GM18505 (cell line): ENCODE results near the gene WNT6.

Experiments used
- ATAC-seq: cut with Tn5 transposase; IDR thresholded peaks from one replicate; pipeline ENCODE4 v1.9.1; 2021; ENCODE audit not compliant: unreplicated experiment
- POLR2A ChIP-seq: IDR thresholded peaks from 4 replicates; pipeline ENCODE4 v1.6.1; 2011; ENCODE audit warnings: borderline replicate concordance; ENCODE audit not compliant: insufficient read depth, insufficient read length; ENCODE audit errors: extremely low read depth

Gene WNT6

GRCh38 chr2:218859556-218859987 lies at the start of gene WNT6:
WNT6 (plus strand) TSS chr2:218859805; CDS start chr2:218860038, 233 bp downstream.
- no peak for ATAC-seq
- no peak for TF ChIP-seq POLR2A

GRCh38 chr2:218810256-218810655 lies 49.3 kb upstream of the WNT6 start:
- no peak for TF ChIP-seq POLR2A
- no peak for ATAC-seq

- TF ChIP-seq POLR2A: no peak
- no peak for ATAC-seq
Observed at GRCh38 chr2:218811382-218811781, 48.2 kb upstream of the WNT6 start.

- TF ChIP-seq POLR2A: no peak
- ATAC-seq: no peak
Observed at GRCh38 chr2:218812096-218812815, 47.3 kb upstream of the WNT6 start.

DNA sequence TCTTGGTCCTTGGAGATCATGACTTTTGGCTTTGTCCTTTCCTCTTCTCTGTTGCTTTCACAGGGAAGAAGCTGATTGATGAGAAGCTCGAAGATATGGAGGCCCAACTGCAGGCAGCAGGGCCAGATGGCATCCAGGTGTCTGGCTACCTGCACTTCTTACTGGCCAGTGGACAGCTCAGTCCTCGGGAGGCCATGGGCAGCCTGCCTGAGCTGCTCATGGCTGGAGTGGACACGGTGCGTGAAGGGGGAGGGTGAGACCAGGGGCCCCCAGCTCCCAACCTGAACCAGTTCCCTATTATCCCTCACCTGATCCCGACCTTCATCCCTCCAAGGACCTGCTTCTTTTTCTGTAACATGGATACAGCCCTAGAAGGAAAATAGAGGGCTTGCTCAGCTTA lies 46.7 kb upstream of the WNT6 start:
- TF ChIP-seq POLR2A: no peak
- ATAC-seq: no peak

DNA sequence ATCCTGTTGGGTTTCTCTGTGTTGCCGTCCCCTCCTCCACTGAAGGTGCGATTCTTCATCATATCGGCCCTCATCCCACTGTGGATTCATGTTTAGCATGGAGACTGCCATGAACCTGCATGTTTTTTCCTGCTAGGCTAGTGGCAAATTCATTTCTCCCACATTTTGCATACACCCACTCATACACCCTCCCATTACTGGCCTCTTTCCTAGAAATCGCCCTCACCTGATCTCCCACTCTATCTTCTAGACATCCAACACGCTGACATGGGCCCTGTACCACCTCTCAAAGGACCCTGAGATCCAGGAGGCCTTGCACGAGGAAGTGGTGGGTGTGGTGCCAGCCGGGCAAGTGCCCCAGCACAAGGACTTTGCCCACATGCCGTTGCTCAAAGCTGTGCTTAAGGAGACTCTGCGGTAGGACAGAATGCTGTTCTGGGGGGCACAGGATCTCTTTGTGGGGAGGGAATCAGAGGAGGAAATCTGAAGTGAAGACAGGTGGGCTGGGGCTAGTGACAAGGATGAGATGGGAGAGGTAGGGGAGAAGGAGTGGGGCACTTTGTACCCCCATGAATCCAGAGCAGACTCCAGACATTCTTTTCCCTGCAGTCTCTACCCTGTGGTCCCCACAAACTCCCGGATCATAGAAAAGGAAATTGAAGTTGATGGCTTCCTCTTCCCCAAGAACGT lies 45.7 kb upstream of the WNT6 start:
- ATAC-seq: no peak

GRCh38 chr2:218814540-218815243 lies 44.9 kb upstream of the WNT6 start:
- no peak for TF ChIP-seq POLR2A
- no peak for ATAC-seq

More for the DNA sequence above, 45.7 kb upstream of the WNT6 start:
- TF ChIP-seq POLR2A: no peak

DNA sequence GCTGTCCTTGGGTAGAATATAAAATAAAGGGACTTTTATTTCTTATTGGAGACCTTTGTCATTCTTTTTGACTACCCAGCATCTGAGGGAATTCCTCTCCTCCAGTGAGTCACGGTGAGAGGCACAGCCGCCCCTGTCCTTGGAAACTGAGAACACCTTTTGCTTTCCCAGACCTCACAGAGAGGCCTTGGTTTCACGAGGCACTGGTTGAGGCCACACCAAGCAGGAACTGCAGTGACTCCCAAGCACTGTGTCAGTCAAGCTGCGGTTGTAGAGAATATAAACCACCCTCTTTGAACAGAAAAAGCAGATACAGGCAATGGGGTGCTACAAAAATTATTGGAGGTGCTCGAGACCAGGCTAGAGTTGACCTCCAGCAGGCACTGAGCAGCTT lies 44.4 kb upstream of the WNT6 start:
- ATAC-seq: no peak
- TF ChIP-seq POLR2A: no peak

GRCh38 chr2:218815649-218816048 lies 44.0 kb upstream of the WNT6 start:
- ATAC-seq: no peak
- TF ChIP-seq POLR2A: no peak

- TF ChIP-seq POLR2A: no peak
- no peak for ATAC-seq
Observed at GRCh38 chr2:218816561-218817011, 43.0 kb upstream of the WNT6 start.

DNA sequence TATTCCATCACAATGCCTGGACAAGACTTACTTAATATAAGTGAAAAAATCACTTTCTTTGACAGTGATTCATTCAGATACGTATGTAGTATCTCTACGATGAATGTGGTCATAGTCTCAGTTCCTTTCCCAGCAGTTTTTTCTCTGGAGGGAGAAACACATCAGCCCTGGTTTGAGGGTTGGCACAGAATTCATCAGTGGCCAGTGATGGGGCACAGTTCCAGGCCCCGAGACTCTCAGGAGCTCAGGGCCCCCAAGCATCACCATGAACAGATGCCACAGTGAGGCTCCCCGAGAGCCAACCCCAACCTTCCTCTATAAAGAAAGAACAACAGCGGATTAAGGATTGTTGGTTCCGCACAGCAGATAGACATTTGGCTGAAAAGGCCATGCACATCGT lies 40.5 kb upstream of the WNT6 start:
- ATAC-seq: no peak

DNA sequence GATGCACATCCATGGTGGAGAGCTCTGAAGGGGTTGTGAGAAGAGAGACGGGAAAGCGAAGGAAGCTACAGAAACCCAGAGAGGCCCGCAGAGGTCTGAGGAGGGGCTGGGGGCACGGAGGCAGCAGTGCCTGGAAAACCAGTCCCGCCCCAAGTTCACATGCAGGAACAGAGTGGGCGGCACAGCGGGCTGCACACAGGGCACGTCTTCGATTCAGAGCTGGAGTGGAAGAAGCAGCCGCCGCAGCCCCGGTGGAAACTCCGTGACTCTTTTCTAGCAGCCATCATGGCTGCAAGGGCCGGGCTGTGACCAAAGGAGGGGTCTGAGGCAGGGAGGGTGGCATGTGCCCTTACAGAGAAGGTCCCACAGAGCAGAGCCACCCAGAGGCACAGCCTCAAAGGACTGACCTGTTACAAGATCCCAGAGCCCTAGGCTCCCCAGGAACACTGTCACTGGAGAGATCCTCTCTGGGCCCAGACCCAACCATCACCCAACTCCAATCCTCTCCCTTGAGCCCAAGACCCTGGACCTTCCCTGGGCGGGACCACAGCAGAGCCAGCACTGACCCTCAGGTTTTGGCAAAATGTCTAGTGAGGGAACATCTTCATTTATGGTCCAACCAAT lies 38.7 kb upstream of the WNT6 start:
- TF ChIP-seq POLR2A: no peak
- ATAC-seq: no peak

More for the DNA sequence above, 40.5 kb upstream of the WNT6 start:
- no peak for TF ChIP-seq POLR2A

GRCh38 chr2:218821605-218822211 lies 37.9 kb upstream of the WNT6 start:
- ATAC-seq: no peak

More at GRCh38 chr2:218821605-218822211, 37.9 kb upstream of the WNT6 start:
- TF ChIP-seq POLR2A: no peak
